ENCODE data around the gene SOHLH1.

Gene SOHLH1

GRCh38 chr9:135728436-135729110, 29.3 kb upstream of the SOHLH1 start:
- no peak for DNase-seq

GRCh38 chr9:135727257-135727875, 28.1 kb upstream of the SOHLH1 start:
- no peak for DNase-seq

- DNase-seq: no peak
Measured at GRCh38 chr9:135726138-135726853, 27.0 kb upstream of the SOHLH1 start.

- no peak for DNase-seq
Measured at GRCh38 chr9:135724186-135724787, 25.0 kb upstream of the SOHLH1 start.

GRCh38 chr9:135722365-135722764, 23.1 kb upstream of the SOHLH1 start:
- DNase-seq: no peak

- no peak for DNase-seq
Measured at GRCh38 chr9:135719472-135719871, 20.2 kb upstream of the SOHLH1 start.

GRCh38 chr9:135718616-135719015, 19.3 kb upstream of the SOHLH1 start:
- DNase-seq: no peak

GRCh38 chr9:135717410-135717809, 18.1 kb upstream of the SOHLH1 start:
- no peak for DNase-seq

GRCh38 chr9:135716045-135716444, 16.8 kb upstream of the SOHLH1 start:
- DNase-seq: no peak

GRCh38 chr9:135715056-135715595, 15.8 kb upstream of the SOHLH1 start:
- DNase-seq: no peak

GRCh38 chr9:135714242-135715055, 15.2 kb upstream of the SOHLH1 start:
- no peak for DNase-seq

GRCh38 chr9:135712613-135713295, 13.5 kb upstream of the SOHLH1 start:
- no peak for DNase-seq

- no peak for DNase-seq
Measured at GRCh38 chr9:135711881-135712280, 12.6 kb upstream of the SOHLH1 start.

- DNase-seq: no peak
Measured at GRCh38 chr9:135711391-135711790, 12.1 kb upstream of the SOHLH1 start.

- DNase-seq: no peak
Measured at GRCh38 chr9:135708164-135708563, 8.9 kb upstream of the SOHLH1 start.

- DNase-seq: no peak
Measured at GRCh38 chr9:135707252-135708138, 8.2 kb upstream of the SOHLH1 start.

- DNase-seq: no peak
Measured at GRCh38 chr9:135706288-135706687, 7.0 kb upstream of the SOHLH1 start.

GRCh38 chr9:135705376-135705775, 6.1 kb upstream of the SOHLH1 start:
- DNase-seq: no peak

GRCh38 chr9:135704483-135704882, 5.2 kb upstream of the SOHLH1 start:
- DNase-seq: no peak

- no peak for DNase-seq
Measured at GRCh38 chr9:135703726-135704125, 4.4 kb upstream of the SOHLH1 start.
